Activated CD4-positive, alpha-beta memory T cell treated with anti-CD3 and anti-CD28 coated beads for 36 hours (primary cell): ENCODE results near the gene TRAF6. TPM values are rescaled to one million over a fixed set of nuclear protein-coding genes. Genes with fewer than 3 reads are reported as not detected.

Source experiments
- CTCF ChIA-PET: fragments of 350-600 bp; sonication (Branson Sonifier 250); formaldehyde crosslinking; loops from one replicate; lab custom pipeline; 2021; ENCODE audit warnings: antibody characterized with exemption, inconsistent platforms; lab: Charles Lee
- POLR2A ChIA-PET: fragments of 350-600 bp; sonication (Branson Sonifier 250); formaldehyde crosslinking; loops from one replicate; lab custom pipeline; 2021; ENCODE audit warnings: antibody characterized with exemption; lab: Charles Lee
- DNase-seq: peaks from one replicate; pipeline ENCODE4 v3.0.0-alpha.2; 2020
- H3K27ac Mint-ChIP-seq: one replicate; pipeline ENCODE4 v1.8.0; 2021; ENCODE audit warnings: mixed read lengths
- H3K27me3 Mint-ChIP-seq: one replicate; pipeline ENCODE4 v1.8.0; 2021; ENCODE audit warnings: mixed read lengths
- H3K36me3 Mint-ChIP-seq: one replicate; pipeline ENCODE4 v1.8.0; 2021; ENCODE audit warnings: mixed read lengths
- H3K4me1 Mint-ChIP-seq: one replicate; pipeline ENCODE4 v1.8.0; 2021; ENCODE audit warnings: low read depth, mixed read lengths
- H3K4me3 Mint-ChIP-seq: one replicate; pipeline ENCODE4 v1.8.0; 2021; ENCODE audit warnings: mild to moderate bottlenecking, mixed read lengths
- H3K9me3 Mint-ChIP-seq: one replicate; pipeline ENCODE4 v1.8.0; 2021; ENCODE audit warnings: mixed read lengths
- intact Hi-C: fragments of 100-400 bp; cut with micrococcal nuclease; formaldehyde crosslinking; loops from one replicate; pipeline ENCODE4 v1.15.1; 2023
- total RNA-seq, 2 experiments: library from RNA; stranded (reverse); gene quantifications; one replicate each; pipeline ENCODE4 v1.2.3, GENCODE V29; 2021

TRAF6 gene
- total RNA-seq, 2 experiments from 2014 or later: 12.0 to 12.1 TPM

- Mint-ChIP-seq H3K27ac (no peak overlapping the region), H3K9me3 (no peaks in the 10 kb centered on the region), H3K4me1 (peaks cover 29% of the 10 kb centered on the region), H3K36me3 (peaks cover 19% of the 10 kb centered on the region), H3K4me3 (no peak overlapping the region), H3K27me3 (no peaks in the 10 kb centered on the region)
- POLR2A ChIA-PET: no interaction called here
- no peak for DNase-seq
- CTCF ChIA-PET: interaction anchor here (1.1 kb wide), 1 partner anchor 37 kb away, joined by 3 read pairs; no protein-coding TSS in a partner anchor
- intact Hi-C loops: no loop called here
These were observed 53.9 kb downstream of the TRAF6 start for GRCh38 chr11:36456156-36456555.

GRCh38 chr11:36455658-36456111 is 54.4 kb downstream of the TRAF6 start:
- Mint-ChIP-seq H3K4me1 (peaks cover 34% of the 10 kb centered on the region), H3K9me3 (no peaks in the 10 kb centered on the region), H3K4me3 (no peak overlapping the region), H3K27me3 (no peaks in the 10 kb centered on the region), H3K27ac (no peak overlapping the region), H3K36me3 (peaks cover 24% of the 10 kb centered on the region)
- intact Hi-C loops: no loop called here
- no peak for DNase-seq
- ChIA-PET CTCF (interaction anchor here (1.1 kb wide), 1 partner anchor 37 kb away, joined by 3 read pairs; no protein-coding TSS in a partner anchor), POLR2A (no interaction called here)

- Mint-ChIP-seq H3K36me3 (peaks cover 22% of the 10 kb centered on the region), H3K27ac (no peak overlapping the region), H3K4me3 (no peak overlapping the region), H3K9me3 (no peaks in the 10 kb centered on the region), H3K4me1 (peaks cover 36% of the 10 kb centered on the region), H3K27me3 (no peaks in the 10 kb centered on the region)
- ChIA-PET POLR2A (no interaction called here), CTCF (no interaction called here)
- intact Hi-C loops: loop anchor here (5.0 kb wide), 2 partner anchors 63 to 78 kb away; no protein-coding TSS in a partner anchor
- no peak for DNase-seq
These were observed 55.0 kb downstream of the TRAF6 start for GRCh38 chr11:36454941-36455631.

GRCh38 chr11:36454551-36454940 is 55.5 kb downstream of the TRAF6 start:
- H3K4me3 Mint-ChIP-seq: no peak overlapping the region
- H3K4me1 Mint-ChIP-seq: peaks cover 41% of the 10 kb centered on the region
- H3K9me3 Mint-ChIP-seq: no peaks in the 10 kb centered on the region
- intact Hi-C loops: loop anchor here (5.0 kb wide), 2 partner anchors 62 to 77 kb away; no protein-coding TSS in a partner anchor
- peaks cover 26% of the 10 kb centered on the region for H3K36me3 Mint-ChIP-seq
- ChIA-PET CTCF (interaction anchor here (2.8 kb wide), 1 partner anchor 162 kb away, joined by 10 read pairs; no protein-coding TSS in a partner anchor), POLR2A (no interaction called here)
- H3K27ac Mint-ChIP-seq: no peak overlapping the region
- no peak for DNase-seq
- H3K27me3 Mint-ChIP-seq: no peaks in the 10 kb centered on the region

GRCh38 chr11:36453678-36454077 is 56.4 kb downstream of the TRAF6 start:
- peak overlapping the region; percentile 8 for H3K27ac Mint-ChIP-seq
- POLR2A ChIA-PET: interaction anchor here (0.6 to 1.0 kb wide), 2 partner anchors 78 to 134 kb away, joined by 3 to 4 read pairs; no protein-coding TSS in a partner anchor
- H3K27me3 Mint-ChIP-seq: no peaks in the 10 kb centered on the region
- no peak overlapping the region for H3K4me3 Mint-ChIP-seq
- H3K9me3 Mint-ChIP-seq: no peaks in the 10 kb centered on the region
- DNase-seq: no peak
- peaks cover 46% of the 10 kb centered on the region for H3K4me1 Mint-ChIP-seq
- intact Hi-C loops: loop anchor here (5.0 kb wide), 2 partner anchors 61 to 76 kb away; no protein-coding TSS in a partner anchor
- CTCF ChIA-PET: interaction anchor here (1.7 to 2.8 kb wide), 2 partner anchors 100 to 161 kb away, joined by 6 to 10 read pairs; no protein-coding TSS in a partner anchor
- H3K36me3 Mint-ChIP-seq: peaks cover 30% of the 10 kb centered on the region

- DNase-seq: no peak
- H3K9me3 Mint-ChIP-seq: no peaks in the 10 kb centered on the region
- H3K4me1 Mint-ChIP-seq: peaks cover 46% of the 10 kb centered on the region
These were observed 57.1 kb downstream of the TRAF6 start for GRCh38 chr11:36452961-36453360.

GRCh38 chr11:36452236-36452940 is 57.7 kb downstream of the TRAF6 start:
- Mint-ChIP-seq H3K36me3 (peaks cover 39% of the 10 kb centered on the region), H3K9me3 (no peaks in the 10 kb centered on the region), H3K4me1 (peaks cover 46% of the 10 kb centered on the region), H3K27me3 (no peaks in the 10 kb centered on the region), H3K4me3 (no peak overlapping the region), H3K27ac (peak overlapping the region; percentile 44)
- CTCF ChIA-PET: interaction anchor here (0.8 to 2.8 kb wide), 13 partner anchors 16 to 164 kb away, joined by 3 to 10 read pairs (median 5); no protein-coding TSS in a partner anchor
- peak; percentile 64 for DNase-seq
- intact Hi-C loops: loop anchor here (5.0 kb wide), 2 partner anchors 60 to 75 kb away; no protein-coding TSS in a partner anchor
- POLR2A ChIA-PET: interaction anchor here (1.0 to 1.6 kb wide), 3 partner anchors 10 to 77 kb away, joined by 3 to 5 read pairs (median 3); no protein-coding TSS in a partner anchor

More at GRCh38 chr11:36452961-36453360, 57.1 kb downstream of the TRAF6 start:
- intact Hi-C loops: loop anchor here (5.0 kb wide), 2 partner anchors 61 to 76 kb away; no protein-coding TSS in a partner anchor
- H3K27ac Mint-ChIP-seq: peak overlapping the region; percentile 44
- POLR2A ChIA-PET: interaction anchor here (0.6 to 1.6 kb wide), 4 partner anchors 11 to 134 kb away, joined by 3 to 5 read pairs (median 4); no protein-coding TSS in a partner anchor
- no peak overlapping the region for H3K4me3 Mint-ChIP-seq
- H3K27me3 Mint-ChIP-seq: no peaks in the 10 kb centered on the region
- CTCF ChIA-PET: interaction anchor here (0.8 to 2.8 kb wide), 12 partner anchors 16 to 165 kb away, joined by 3 to 10 read pairs (median 4); no protein-coding TSS in a partner anchor
- peaks cover 34% of the 10 kb centered on the region for H3K36me3 Mint-ChIP-seq

GRCh38 chr11:36451681-36452080 is 58.4 kb downstream of the TRAF6 start:
- DNase-seq: no peak
- Mint-ChIP-seq H3K4me3 (no peak overlapping the region), H3K9me3 (no peaks in the 10 kb centered on the region), H3K36me3 (peaks cover 41% of the 10 kb centered on the region), H3K27ac (peak overlapping the region; percentile 38), H3K27me3 (no peaks in the 10 kb centered on the region), H3K4me1 (peaks cover 46% of the 10 kb centered on the region)
- intact Hi-C loops: loop anchor here (5.0 kb wide), 2 partner anchors 59 to 74 kb away; no protein-coding TSS in a partner anchor
- CTCF ChIA-PET: interaction anchor here (1.0 to 2.8 kb wide), 7 partner anchors 27 to 159 kb away, joined by 3 to 10 read pairs (median 5); no protein-coding TSS in a partner anchor
- POLR2A ChIA-PET: interaction anchor here (1.6 kb wide), 1 partner anchor 10 kb away, joined by 5 read pairs; no protein-coding TSS in a partner anchor

- ChIA-PET CTCF (no interaction called here), POLR2A (no interaction called here)
- Mint-ChIP-seq H3K36me3 (peaks cover 48% of the 10 kb centered on the region), H3K4me1 (peaks cover 46% of the 10 kb centered on the region), H3K4me3 (no peak overlapping the region), H3K9me3 (no peaks in the 10 kb centered on the region), H3K27me3 (no peaks in the 10 kb centered on the region), H3K27ac (no peak overlapping the region)
- intact Hi-C loops: loop anchor here (5.0 kb wide), 2 partner anchors 59 to 74 kb away; no protein-coding TSS in a partner anchor
- DNase-seq: no peak
These were observed 59.0 kb downstream of the TRAF6 start for GRCh38 chr11:36451045-36451444.

- H3K36me3 Mint-ChIP-seq: peaks cover 49% of the 10 kb centered on the region
- peaks cover 46% of the 10 kb centered on the region for H3K4me1 Mint-ChIP-seq
- no peak overlapping the region for H3K27ac Mint-ChIP-seq
- DNase-seq: no peak
- H3K9me3 Mint-ChIP-seq: no peaks in the 10 kb centered on the region
- no peaks in the 10 kb centered on the region for H3K27me3 Mint-ChIP-seq
- intact Hi-C loops: loop anchor here (1.0 to 5.0 kb wide), 3 partner anchors 8 to 73 kb away; no protein-coding TSS in a partner anchor
- no peak overlapping the region for H3K4me3 Mint-ChIP-seq
- ChIA-PET POLR2A (no interaction called here), CTCF (interaction anchor here (0.9 to 1.4 kb wide), 2 partner anchors 45 to 72 kb away, joined by 3 to 5 read pairs; no protein-coding TSS in a partner anchor)
These were observed 59.9 kb downstream of the TRAF6 start for GRCh38 chr11:36450110-36450572.

GRCh38 chr11:36449561-36450096 is 60.4 kb downstream of the TRAF6 start:
- intact Hi-C loops: loop anchor here (1.0 to 5.0 kb wide), 3 partner anchors 7 to 72 kb away; no protein-coding TSS in a partner anchor
- no peak overlapping the region for H3K4me3 Mint-ChIP-seq
- H3K27me3 Mint-ChIP-seq: no peaks in the 10 kb centered on the region
- H3K4me1 Mint-ChIP-seq: peaks cover 46% of the 10 kb centered on the region
- DNase-seq: no peak
- POLR2A ChIA-PET: interaction anchor here (1.2 kb wide), 1 partner anchor 40 kb away, joined by 3 read pairs; no protein-coding TSS in a partner anchor
- H3K9me3 Mint-ChIP-seq: no peaks in the 10 kb centered on the region
- peaks cover 49% of the 10 kb centered on the region for H3K36me3 Mint-ChIP-seq
- no peak overlapping the region for H3K27ac Mint-ChIP-seq
- CTCF ChIA-PET: interaction anchor here (0.9 to 1.4 kb wide), 4 partner anchors 29 to 157 kb away, joined by 3 to 5 read pairs (median 4); no protein-coding TSS in a partner anchor
